ENCODE measurements around the gene FUZ. TPM values are rescaled to one million over a fixed set of nuclear protein-coding genes. Genes with fewer than 3 reads are reported as not detected.

The FUZ gene
- total RNA-seq, 1 experiment from 2014 or later: 10.9 TPM

DNA sequence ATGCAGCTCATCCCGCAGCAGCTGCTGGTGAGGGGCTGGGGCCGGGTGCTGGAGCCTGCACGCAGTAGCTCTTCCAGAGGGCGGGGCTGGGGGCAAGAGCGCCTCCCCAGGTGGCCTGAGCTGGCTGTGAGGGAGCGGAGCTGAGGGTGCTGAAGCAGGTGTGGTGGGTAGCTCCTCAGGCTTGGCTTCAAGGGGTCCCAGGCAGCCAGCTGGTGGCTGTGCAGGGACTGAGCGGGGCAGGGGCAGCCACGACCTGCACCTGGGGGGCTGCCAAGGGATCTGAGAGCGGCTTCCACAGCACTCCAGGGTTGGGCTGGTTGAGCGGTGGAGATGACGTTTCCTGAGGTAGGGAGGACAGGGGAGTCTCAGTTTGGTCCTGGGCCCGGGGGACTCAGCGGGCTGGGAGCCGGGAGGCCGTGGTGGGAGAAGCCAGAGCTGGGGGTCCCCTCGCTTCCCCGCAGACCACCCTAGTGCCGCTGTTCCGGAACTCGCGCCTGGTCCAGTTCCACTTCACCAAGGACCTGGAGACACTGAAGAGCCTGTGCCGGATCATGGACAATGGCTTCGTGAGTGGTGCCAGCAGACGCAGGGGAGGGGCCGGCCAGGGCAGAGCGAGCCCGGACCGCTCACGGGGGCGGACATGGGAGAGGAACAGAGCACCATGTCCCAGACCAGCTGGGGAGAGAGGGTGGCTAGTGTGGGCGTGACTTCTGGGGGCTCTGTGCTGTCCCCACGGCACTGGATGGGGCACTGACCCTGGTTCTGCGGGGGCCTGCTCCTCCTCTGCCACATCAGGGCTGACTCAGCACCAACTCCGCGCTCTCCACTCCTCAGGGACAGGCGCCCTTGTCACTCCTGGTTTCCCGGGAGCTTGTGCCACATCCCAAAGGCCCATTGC, 45.2 kb upstream of the FUZ start:
- Histone ChIP-seq H4K20me1 (ENCODE audit: low read length) (peaks cover 22% of the 10 kb centered on the region; the same call in 1 of the 2 replicates), H3K9ac (ENCODE audit: low read length) (no peak overlapping the region), H3K79me2 (ENCODE audit: low read length) (peaks cover 17% of the 10 kb centered on the region), H3K36me3 (ENCODE audit: low read depth, low read length) (peaks cover 45% of the 10 kb centered on the region), H3K4me1 (ENCODE audit: insufficient read depth, low read length) (no peaks in the 10 kb centered on the region; the same call in 1 of the 2 replicates), H3K27ac (ENCODE audit: low read length) (no peak overlapping the region), H3F3A (ENCODE audit: low read length, unreplicated experiment) (peaks cover 5% of the 10 kb centered on the region), H2AFZ (ENCODE audit: low read length) (no peak overlapping the region), H3K4me2 (ENCODE audit: low read length) (no peak overlapping the region), H3K27me3 (ENCODE audit: low read length) (no peaks in the 10 kb centered on the region), H3K9me2 (replicated peaks; ENCODE audit: low read length) (no peaks in the 10 kb centered on the region), H3K4me3 (ENCODE audit: low read length) (no peak overlapping the region), H3K9me3 (ENCODE audit: low read length) (no peaks in the 10 kb centered on the region)
- CTCF ChIA-PET: no interaction called here
- ATAC-seq (peak; percentile 4), DNase-seq (peak; percentile 15)
- BruUV-seq (replicated peaks): no TSS peak
- POLR2A ChIA-PET (ENCODE audit: unreplicated experiment): interaction anchor here (0.6 kb wide), 2 partner anchors 40 to 172 kb away, joined by 5 read pairs; partner anchors contain the start of gene MED25
- no peak for TF ChIP-seq EZH2phosphoT487 (IDR thresholded peaks at IDR 0.05; ENCODE audit: borderline replicate concordance, low read length)
- TF ChIP-seq, protein P1, sequence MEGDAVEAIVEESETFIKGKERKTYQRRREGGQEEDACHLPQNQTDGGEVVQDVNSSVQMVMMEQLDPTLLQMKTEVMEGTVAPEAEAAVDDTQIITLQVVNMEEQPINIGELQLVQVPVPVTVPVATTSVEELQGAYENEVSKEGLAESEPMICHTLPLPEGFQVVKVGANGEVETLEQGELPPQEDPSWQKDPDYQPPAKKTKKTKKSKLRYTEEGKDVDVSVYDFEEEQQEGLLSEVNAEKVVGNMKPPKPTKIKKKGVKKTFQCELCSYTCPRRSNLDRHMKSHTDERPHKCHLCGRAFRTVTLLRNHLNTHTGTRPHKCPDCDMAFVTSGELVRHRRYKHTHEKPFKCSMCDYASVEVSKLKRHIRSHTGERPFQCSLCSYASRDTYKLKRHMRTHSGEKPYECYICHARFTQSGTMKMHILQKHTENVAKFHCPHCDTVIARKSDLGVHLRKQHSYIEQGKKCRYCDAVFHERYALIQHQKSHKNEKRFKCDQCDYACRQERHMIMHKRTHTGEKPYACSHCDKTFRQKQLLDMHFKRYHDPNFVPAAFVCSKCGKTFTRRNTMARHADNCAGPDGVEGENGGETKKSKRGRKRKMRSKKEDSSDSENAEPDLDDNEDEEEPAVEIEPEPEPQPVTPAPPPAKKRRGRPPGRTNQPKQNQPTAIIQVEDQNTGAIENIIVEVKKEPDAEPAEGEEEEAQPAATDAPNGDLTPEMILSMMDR (conservative IDR thresholded peaks at IDR 0.05; ENCODE audit: low read depth, low read length): peak; percentile 25; the same call in 1 of the 2 replicates
- intact Hi-C loops (cut with micrococcal nuclease): no loop called here

DNA sequence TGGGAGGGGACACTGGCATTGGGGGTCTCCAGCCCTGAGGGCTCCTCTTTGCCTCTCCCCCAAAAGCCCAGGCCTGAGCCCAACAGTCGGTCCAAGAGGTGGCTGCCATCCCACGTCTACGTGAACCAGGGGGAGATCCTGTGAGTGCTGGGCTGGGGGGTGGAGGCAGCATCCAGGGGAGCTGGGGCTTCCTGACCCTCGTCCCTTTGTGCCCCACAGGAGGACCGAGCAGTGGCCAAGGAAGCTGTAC, 44.7 kb upstream of the FUZ start:
- no peak overlapping the region for H3K4me2 ChIP-seq (ENCODE audit: low read length)
- DNase-seq (no peak), ATAC-seq (no peak)
- BruUV-seq (replicated peaks): no TSS peak
- no peak overlapping the region for H3K9ac ChIP-seq (ENCODE audit: low read length)
- intact Hi-C loops (cut with micrococcal nuclease): no loop called here
- TF ChIP-seq, protein P1 (conservative IDR thresholded peaks at IDR 0.05; ENCODE audit: low read depth, low read length): no peak
- TF ChIP-seq EZH2 (IDR thresholded peaks at IDR 0.05; ENCODE audit: low read length, unreplicated experiment) (no peak), EZH2phosphoT487 (IDR thresholded peaks at IDR 0.05; ENCODE audit: borderline replicate concordance, low read length) (no peak)
- H3K27me3 ChIP-seq (ENCODE audit: low read length): no peaks in the 10 kb centered on the region
- H3K4me1 ChIP-seq (ENCODE audit: insufficient read depth, low read length): peaks cover 4% of the 10 kb centered on the region; the same call in 1 of the 2 replicates
- H2AFZ ChIP-seq (ENCODE audit: low read length): no peak overlapping the region
- no peak overlapping the region for H3K27ac ChIP-seq (ENCODE audit: low read length)
- H3K36me3 ChIP-seq (ENCODE audit: low read depth, low read length): peaks cover 39% of the 10 kb centered on the region
- CTCF ChIA-PET: no interaction called here
- no peaks in the 10 kb centered on the region for H3K9me2 ChIP-seq (replicated peaks; ENCODE audit: low read length)
- H3K9me3 ChIP-seq (ENCODE audit: low read length): no peaks in the 10 kb centered on the region
- peaks cover 20% of the 10 kb centered on the region; the same call in 1 of the 2 replicates for H4K20me1 ChIP-seq (ENCODE audit: low read length)
- POLR2A ChIA-PET (ENCODE audit: unreplicated experiment): no interaction called here
- peaks cover 17% of the 10 kb centered on the region for H3K79me2 ChIP-seq (ENCODE audit: low read length)
- peaks cover 5% of the 10 kb centered on the region for H3F3A ChIP-seq (ENCODE audit: low read length, unreplicated experiment)
- no peak overlapping the region for H3K4me3 ChIP-seq (ENCODE audit: low read length)

Measured in PC-3 (cell line).